ENCODE measurements around the gene UBE2G1. TPM values are rescaled to one million over a fixed set of nuclear protein-coding genes. Genes with fewer than 3 reads are reported as not detected.

UBE2G1 gene
- total and polyA plus RNA-seq, 10 of the 15 experiments (the other 5 are each of a cell fraction or from before 2014, with no cell fraction given), result 24.4 to 139 (median 77.4) TPM

- Histone ChIP-seq H3K79me2 (ENCODE audit: control insufficient read depth, insufficient read depth, low read length) (peaks cover 89% of the 10 kb centered on the region), H4K20me1 (ENCODE audit: control insufficient read depth, insufficient read depth) (no peaks in the 10 kb centered on the region), H3K36me3 (ENCODE audit: control insufficient read depth in 2 of 2, insufficient read depth in 2 of 2, low read length in 1 of 2) (peaks cover 0 to 23% of the 10 kb centered on the region in 2 experiments; a peak in 3 of 4 replicates), H3K4me1 (ENCODE audit: control insufficient read depth, insufficient read depth, low read length) (peaks cover 2% of the 10 kb centered on the region; the same call in 1 of the 2 replicates), H3K9ac (ENCODE audit: control insufficient read depth, insufficient read depth, low read length) (no peak overlapping the region), H3K4me2 (ENCODE audit: control insufficient read depth, insufficient read depth) (no peak overlapping the region), H3K27ac (ENCODE audit: control insufficient read depth, insufficient read depth) (no peak overlapping the region), H3K27me3 (replicated peaks in 1 of 2; ENCODE audit: control insufficient read depth in 2 of 2, insufficient read depth in 2 of 2, low read length in 1 of 2) (no peaks in the 10 kb centered on the region), H2AFZ (ENCODE audit: control insufficient read depth, low read depth, low read length) (no peak overlapping the region), H3K9me3 (replicated peaks; ENCODE audit: control insufficient read depth, insufficient read depth, low read length) (peaks cover 3% of the 10 kb centered on the region), H3K4me3 (no peak overlapping the region)
- SMC1A ChIA-PET (ENCODE audit: uncharacterized antibody, unreplicated experiment), result no interaction called here
- TF ChIP-seq, protein P1, sequence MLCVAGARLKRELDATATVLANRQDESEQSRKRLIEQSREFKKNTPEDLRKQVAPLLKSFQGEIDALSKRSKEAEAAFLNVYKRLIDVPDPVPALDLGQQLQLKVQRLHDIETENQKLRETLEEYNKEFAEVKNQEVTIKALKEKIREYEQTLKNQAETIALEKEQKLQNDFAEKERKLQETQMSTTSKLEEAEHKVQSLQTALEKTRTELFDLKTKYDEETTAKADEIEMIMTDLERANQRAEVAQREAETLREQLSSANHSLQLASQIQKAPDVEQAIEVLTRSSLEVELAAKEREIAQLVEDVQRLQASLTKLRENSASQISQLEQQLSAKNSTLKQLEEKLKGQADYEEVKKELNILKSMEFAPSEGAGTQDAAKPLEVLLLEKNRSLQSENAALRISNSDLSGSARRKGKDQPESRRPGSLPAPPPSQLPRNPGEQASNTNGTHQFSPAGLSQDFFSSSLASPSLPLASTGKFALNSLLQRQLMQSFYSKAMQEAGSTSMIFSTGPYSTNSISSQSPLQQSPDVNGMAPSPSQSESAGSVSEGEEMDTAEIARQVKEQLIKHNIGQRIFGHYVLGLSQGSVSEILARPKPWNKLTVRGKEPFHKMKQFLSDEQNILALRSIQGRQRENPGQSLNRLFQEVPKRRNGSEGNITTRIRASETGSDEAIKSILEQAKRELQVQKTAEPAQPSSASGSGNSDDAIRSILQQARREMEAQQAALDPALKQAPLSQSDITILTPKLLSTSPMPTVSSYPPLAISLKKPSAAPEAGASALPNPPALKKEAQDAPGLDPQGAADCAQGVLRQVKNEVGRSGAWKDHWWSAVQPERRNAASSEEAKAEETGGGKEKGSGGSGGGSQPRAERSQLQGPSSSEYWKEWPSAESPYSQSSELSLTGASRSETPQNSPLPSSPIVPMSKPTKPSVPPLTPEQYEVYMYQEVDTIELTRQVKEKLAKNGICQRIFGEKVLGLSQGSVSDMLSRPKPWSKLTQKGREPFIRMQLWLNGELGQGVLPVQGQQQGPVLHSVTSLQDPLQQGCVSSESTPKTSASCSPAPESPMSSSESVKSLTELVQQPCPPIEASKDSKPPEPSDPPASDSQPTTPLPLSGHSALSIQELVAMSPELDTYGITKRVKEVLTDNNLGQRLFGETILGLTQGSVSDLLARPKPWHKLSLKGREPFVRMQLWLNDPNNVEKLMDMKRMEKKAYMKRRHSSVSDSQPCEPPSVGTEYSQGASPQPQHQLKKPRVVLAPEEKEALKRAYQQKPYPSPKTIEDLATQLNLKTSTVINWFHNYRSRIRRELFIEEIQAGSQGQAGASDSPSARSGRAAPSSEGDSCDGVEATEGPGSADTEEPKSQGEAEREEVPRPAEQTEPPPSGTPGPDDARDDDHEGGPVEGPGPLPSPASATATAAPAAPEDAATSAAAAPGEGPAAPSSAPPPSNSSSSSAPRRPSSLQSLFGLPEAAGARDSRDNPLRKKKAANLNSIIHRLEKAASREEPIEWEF (IDR thresholded peaks at IDR 0.05; ENCODE audit: insufficient replicate concordance, low read depth, low read length), result no peak
- no peak for TF ChIP-seq LARP7 (IDR thresholded peaks at IDR 0.05)
- no peak for TF ChIP-seq BRCA1 (IDR thresholded peaks at IDR 0.05; ENCODE audit: low read depth, low read length)
- no peak for TF ChIP-seq HDAC6 (IDR thresholded peaks at IDR 0.05; ENCODE audit: unreplicated experiment)
- TF ChIP-seq CBFB (IDR thresholded peaks at IDR 0.05; ENCODE audit: low read depth), result no peak
- no peak for TF ChIP-seq ZNF24 (IDR thresholded peaks at IDR 0.05)
- no peak for TF ChIP-seq RAD21 (IDR thresholded peaks at IDR 0.05; ENCODE audit: insufficient read depth, low read depth, low read length)
- no peak for TF ChIP-seq ZNF622 (IDR thresholded peaks at IDR 0.05)
- TF ChIP-seq POLR2AphosphoS5 (IDR thresholded peaks at IDR 0.05; ENCODE audit: low read length), result no peak
- TF ChIP-seq STAT1 (conservative IDR thresholded peaks at IDR 0.05), result no peak
- TF ChIP-seq, protein P2, sequence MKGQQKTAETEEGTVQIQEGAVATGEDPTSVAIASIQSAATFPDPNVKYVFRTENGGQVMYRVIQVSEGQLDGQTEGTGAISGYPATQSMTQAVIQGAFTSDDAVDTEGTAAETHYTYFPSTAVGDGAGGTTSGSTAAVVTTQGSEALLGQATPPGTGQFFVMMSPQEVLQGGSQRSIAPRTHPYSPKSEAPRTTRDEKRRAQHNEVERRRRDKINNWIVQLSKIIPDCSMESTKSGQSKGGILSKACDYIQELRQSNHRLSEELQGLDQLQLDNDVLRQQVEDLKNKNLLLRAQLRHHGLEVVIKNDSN (IDR thresholded peaks at IDR 0.05; ENCODE audit: borderline replicate concordance, extremely low read length, insufficient read depth, low read depth, low read length), result no peak
- no peak for TF ChIP-seq KLF5 (IDR thresholded peaks at IDR 0.05; ENCODE audit: partially characterized antibody)
- TF ChIP-seq IRF4 (IDR thresholded peaks at IDR 0.05; ENCODE audit: low read depth, low read length), result no peak
- TF ChIP-seq ZBTB40 (IDR thresholded peaks at IDR 0.05; ENCODE audit: borderline replicate concordance), result no peak
- TF ChIP-seq BCL11A (IDR thresholded peaks at IDR 0.05; ENCODE audit: low read depth, low read length), result no peak
- no peak for TF ChIP-seq EGR1 (IDR thresholded peaks at IDR 0.05; ENCODE audit: borderline replicate concordance in 1 of 2, low read depth in 2 of 2, low read length in 2 of 2)
- no peak for TF ChIP-seq ESRRA (IDR thresholded peaks at IDR 0.05; ENCODE audit: low read length)
- no peak for TF ChIP-seq JUNB (IDR thresholded peaks at IDR 0.05)
- intact Hi-C loops (cut with micrococcal nuclease; ENCODE audit: unreplicated experiment) (no loop called here), in situ Hi-C loops (cut with MboI) (no loop called here)
- FAIRE-seq (no peak), DNase-seq (ENCODE audit: low read depth, low spot score) (no peak), ATAC-seq (no peak)
- POLR2A ChIA-PET, result no interaction called here
- no TSS peak for BruUV-seq (replicated peaks)
- CTCF ChIA-PET, result no interaction called here
- RAD21 ChIA-PET (ENCODE audit: unreplicated experiment), result no interaction called here
These were observed 40.4 kb downstream of the UBE2G1 start for GRCh38 chr17:4326112-4326511.
